ENCODE results near the gene KCNJ11.
A peak's percentile ranks its signal among the peaks of the same experiment; 100 is the strongest.

The KCNJ11 gene

GRCh38 chr11:17352950-17353820 is 35.3 kb downstream of the KCNJ11 start:
- H2AFZ ChIP-seq (ENCODE audit: low read length), result no peak overlapping the region
- TF ChIP-seq, protein P1, sequence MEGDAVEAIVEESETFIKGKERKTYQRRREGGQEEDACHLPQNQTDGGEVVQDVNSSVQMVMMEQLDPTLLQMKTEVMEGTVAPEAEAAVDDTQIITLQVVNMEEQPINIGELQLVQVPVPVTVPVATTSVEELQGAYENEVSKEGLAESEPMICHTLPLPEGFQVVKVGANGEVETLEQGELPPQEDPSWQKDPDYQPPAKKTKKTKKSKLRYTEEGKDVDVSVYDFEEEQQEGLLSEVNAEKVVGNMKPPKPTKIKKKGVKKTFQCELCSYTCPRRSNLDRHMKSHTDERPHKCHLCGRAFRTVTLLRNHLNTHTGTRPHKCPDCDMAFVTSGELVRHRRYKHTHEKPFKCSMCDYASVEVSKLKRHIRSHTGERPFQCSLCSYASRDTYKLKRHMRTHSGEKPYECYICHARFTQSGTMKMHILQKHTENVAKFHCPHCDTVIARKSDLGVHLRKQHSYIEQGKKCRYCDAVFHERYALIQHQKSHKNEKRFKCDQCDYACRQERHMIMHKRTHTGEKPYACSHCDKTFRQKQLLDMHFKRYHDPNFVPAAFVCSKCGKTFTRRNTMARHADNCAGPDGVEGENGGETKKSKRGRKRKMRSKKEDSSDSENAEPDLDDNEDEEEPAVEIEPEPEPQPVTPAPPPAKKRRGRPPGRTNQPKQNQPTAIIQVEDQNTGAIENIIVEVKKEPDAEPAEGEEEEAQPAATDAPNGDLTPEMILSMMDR (IDR thresholded peaks at IDR 0.05; ENCODE audit: low read length), result no peak
- no peak for TF ChIP-seq EZH2 (IDR thresholded peaks at IDR 0.05; ENCODE audit: borderline replicate concordance, low read length)
- H3K4me2 ChIP-seq (ENCODE audit: low read length), result peak overlapping the region; percentile 92
- H3K4me3 ChIP-seq (ENCODE audit: low read depth, low read length, poor library complexity, severe bottlenecking), result peak overlapping the region; percentile 76
- H3K4me1 ChIP-seq (ENCODE audit: insufficient read depth, low read length, severe bottlenecking), result peaks cover 34% of the 10 kb centered on the region
- H3K79me2 ChIP-seq (ENCODE audit: insufficient read depth, low read length), result peaks cover 15% of the 10 kb centered on the region
- no peaks in the 10 kb centered on the region for H3K9me3 ChIP-seq (ENCODE audit: low read length)
- peak overlapping the region; percentile 94 for H3K27ac ChIP-seq (ENCODE audit: low read depth, low read length, poor library complexity, severe bottlenecking)
- no peaks in the 10 kb centered on the region for H4K20me1 ChIP-seq (ENCODE audit: insufficient read depth, low read length)
- H3F3A ChIP-seq (ENCODE audit: insufficient read depth, low read length), result peaks cover 11% of the 10 kb centered on the region; the same call in 1 of the 2 replicates
- no peaks in the 10 kb centered on the region for H3K9me2 ChIP-seq (ENCODE audit: low read depth, low read length)
- H3K9ac ChIP-seq (ENCODE audit: low read length), result peak overlapping the region; percentile 83
- H3K27me3 ChIP-seq (ENCODE audit: insufficient read depth, low read length), result no peaks in the 10 kb centered on the region
- H3K36me3 ChIP-seq (ENCODE audit: insufficient read depth, low read length), result peaks cover 32% of the 10 kb centered on the region

DNA sequence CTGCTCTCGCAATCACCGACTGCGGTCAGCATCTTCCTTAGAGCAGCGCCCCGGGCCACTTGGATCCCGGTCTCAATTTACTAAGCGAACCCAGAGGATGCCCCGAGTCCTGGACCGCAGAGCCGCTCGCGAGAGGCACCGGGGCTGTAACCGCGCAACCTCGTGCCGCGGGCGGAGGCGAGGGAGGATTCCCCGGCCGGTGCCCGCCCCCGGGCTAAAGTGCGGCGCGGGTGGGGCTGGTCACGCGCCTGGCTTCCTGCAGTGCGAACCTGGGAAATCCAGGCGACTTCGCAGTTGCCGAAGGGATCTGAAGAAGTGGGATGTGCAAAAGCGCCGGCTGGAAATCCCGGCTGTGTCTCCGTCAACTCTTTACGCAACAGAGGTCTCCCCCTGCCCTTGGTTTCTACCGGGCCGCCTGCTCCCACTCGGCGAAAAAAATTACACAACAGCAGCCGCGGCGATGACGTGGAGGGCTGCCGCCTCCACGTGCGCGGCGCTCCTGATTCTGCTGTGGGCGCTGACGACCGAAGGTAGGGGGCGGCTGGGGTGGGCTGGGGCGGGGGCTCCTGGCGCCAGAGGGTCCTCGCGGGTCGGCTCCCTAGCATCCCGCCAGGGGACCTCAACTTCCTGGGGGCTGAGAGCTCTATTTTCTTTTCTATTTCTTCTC is 36.8 kb downstream of the KCNJ11 start, which contains the start of gene NCR3LG1:
Gene NCR3LG1, plus strand, starts transcription at position 291 of the 667 bp plus-strand sequence. Its CDS starts 170 bp downstream, at position 461.
- peak within 1 kb of the TSS; percentile 92 for H3K4me2 ChIP-seq (ENCODE audit: low read length)
- H3K4me3 ChIP-seq (ENCODE audit: low read depth, low read length, poor library complexity, severe bottlenecking), result peak within 1 kb of the TSS; percentile 76
- no peaks in the 10 kb centered on the region for H4K20me1 ChIP-seq (ENCODE audit: insufficient read depth, low read length)
- H3K9ac ChIP-seq (ENCODE audit: low read length), result peak within 1 kb of the TSS; percentile 83
- peaks cover 11% of the 10 kb centered on the region; the same call in 1 of the 2 replicates for H3F3A ChIP-seq (ENCODE audit: insufficient read depth, low read length)
- peak within 1 kb of the TSS; percentile 94 for H3K27ac ChIP-seq (ENCODE audit: low read depth, low read length, poor library complexity, severe bottlenecking)
- H3K79me2 ChIP-seq (ENCODE audit: insufficient read depth, low read length), result peaks cover 10% of the 10 kb centered on the region
- H3K27me3 ChIP-seq (ENCODE audit: insufficient read depth, low read length), result no peaks in the 10 kb centered on the region
- H3K36me3 ChIP-seq (ENCODE audit: insufficient read depth, low read length), result peaks cover 17% of the 10 kb centered on the region
- no peaks in the 10 kb centered on the region for H3K9me2 ChIP-seq (ENCODE audit: low read depth, low read length)
- peaks cover 31% of the 10 kb centered on the region for H3K4me1 ChIP-seq (ENCODE audit: insufficient read depth, low read length, severe bottlenecking)
- TF ChIP-seq EZH2 (IDR thresholded peaks at IDR 0.05; ENCODE audit: borderline replicate concordance, low read length), result no peak
- TF ChIP-seq, protein P1 (IDR thresholded peaks at IDR 0.05; ENCODE audit: low read length), result no peak
- no peaks in the 10 kb centered on the region for H3K9me3 ChIP-seq (ENCODE audit: low read length)
- H2AFZ ChIP-seq (ENCODE audit: low read length), result no peak within 1 kb of the TSS; the same call in 1 of the 2 replicates

GRCh38 chr11:17351172-17351509 is 37.3 kb downstream of the KCNJ11 start:
- Histone ChIP-seq H3K27ac (ENCODE audit: low read depth, low read length, poor library complexity, severe bottlenecking) (peak overlapping the region; percentile 94), H3K36me3 (ENCODE audit: insufficient read depth, low read length) (peaks cover 12% of the 10 kb centered on the region), H3K9me2 (ENCODE audit: low read depth, low read length) (no peaks in the 10 kb centered on the region), H3K9me3 (ENCODE audit: low read length) (no peaks in the 10 kb centered on the region), H2AFZ (ENCODE audit: low read length) (no peak overlapping the region), H3K4me3 (ENCODE audit: low read depth, low read length, poor library complexity, severe bottlenecking) (peak overlapping the region; percentile 76), H3K27me3 (ENCODE audit: insufficient read depth, low read length) (no peaks in the 10 kb centered on the region), H3K79me2 (ENCODE audit: insufficient read depth, low read length) (peaks cover 10% of the 10 kb centered on the region), H3K9ac (ENCODE audit: low read length) (peak overlapping the region; percentile 83), H3F3A (ENCODE audit: insufficient read depth, low read length) (peaks cover 11% of the 10 kb centered on the region; the same call in 1 of the 2 replicates), H4K20me1 (ENCODE audit: insufficient read depth, low read length) (no peaks in the 10 kb centered on the region), H3K4me1 (ENCODE audit: insufficient read depth, low read length, severe bottlenecking) (peaks cover 31% of the 10 kb centered on the region), H3K4me2 (ENCODE audit: low read length) (peak overlapping the region; percentile 92)
- TF ChIP-seq, protein P1 (IDR thresholded peaks at IDR 0.05; ENCODE audit: low read length), result peak; percentile 43; the same call in 1 of the 2 replicates
- no peak for TF ChIP-seq EZH2 (IDR thresholded peaks at IDR 0.05; ENCODE audit: borderline replicate concordance, low read length)

Measured in OCI-LY1 (cell line).